GM18868 (cell line): ENCODE data around the gene BCL2A1.
"Not testable (repeated sequence)": the region's sequence is repeated elsewhere in the genome, so short reads cannot be mapped to it uniquely, and the experiment has no call there.

Experiments used
- ATAC-seq: cut with Tn5 transposase; IDR thresholded peaks from one replicate; pipeline ENCODE4 v1.9.1; 2021; ENCODE audit warnings: mild to moderate bottlenecking, moderate library complexity; ENCODE audit not compliant: unreplicated experiment

The BCL2A1 gene

DNA sequence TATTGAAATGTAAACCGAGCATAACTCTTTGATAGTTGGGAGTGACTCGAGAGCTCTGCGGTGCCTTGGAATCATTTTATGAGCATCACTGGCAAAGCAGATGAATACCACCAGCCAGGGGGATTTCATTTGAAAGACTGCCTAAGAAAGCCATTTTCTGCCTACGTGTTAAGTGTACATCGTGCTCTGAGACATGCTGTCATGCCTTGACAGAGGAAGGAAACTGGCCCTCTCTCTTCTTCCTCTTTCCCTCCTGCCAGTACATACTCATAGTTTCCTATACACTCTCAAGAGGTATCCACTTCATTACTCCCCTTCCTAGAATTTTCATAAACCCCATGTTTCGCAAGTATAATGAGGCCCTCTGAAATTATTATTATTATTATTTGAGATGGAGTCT lies 8.8 kb downstream of the BCL2A1 start:
- peak; percentile 58 for ATAC-seq

DNA sequence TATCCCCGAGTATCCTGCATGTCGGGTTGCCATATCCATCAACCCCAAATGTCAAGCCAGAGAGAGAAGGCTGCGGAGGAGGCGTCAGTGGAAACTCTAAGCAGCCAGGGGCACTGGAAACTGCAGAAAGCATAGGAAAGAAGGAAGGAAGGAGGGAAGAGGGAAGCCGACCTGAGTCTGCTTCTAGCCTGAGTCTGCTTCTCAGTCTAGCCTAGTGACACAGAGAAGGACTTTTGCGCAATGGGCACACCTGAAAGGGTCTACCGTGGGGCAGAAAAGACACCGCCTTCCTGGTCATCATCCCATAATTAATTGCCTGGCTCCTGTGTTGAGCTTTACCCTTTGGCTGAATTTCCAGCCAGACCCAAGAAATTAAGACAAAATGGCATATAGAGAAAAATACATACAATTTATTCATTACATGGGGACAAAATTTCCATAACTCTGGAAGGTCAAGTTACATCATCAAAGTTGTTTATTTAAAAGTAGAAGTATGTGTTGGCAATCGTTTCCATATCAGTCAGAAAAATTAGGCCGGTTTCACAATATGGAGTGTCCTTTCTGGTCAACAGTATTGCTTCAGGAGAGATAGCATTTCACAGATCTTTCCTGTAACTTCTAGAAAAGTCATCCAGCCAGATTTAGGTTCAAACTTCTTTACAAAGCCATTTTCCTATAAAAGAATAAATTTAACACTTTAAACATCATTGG lies 10.3 kb downstream of the BCL2A1 start:
- no peak for ATAC-seq

DNA sequence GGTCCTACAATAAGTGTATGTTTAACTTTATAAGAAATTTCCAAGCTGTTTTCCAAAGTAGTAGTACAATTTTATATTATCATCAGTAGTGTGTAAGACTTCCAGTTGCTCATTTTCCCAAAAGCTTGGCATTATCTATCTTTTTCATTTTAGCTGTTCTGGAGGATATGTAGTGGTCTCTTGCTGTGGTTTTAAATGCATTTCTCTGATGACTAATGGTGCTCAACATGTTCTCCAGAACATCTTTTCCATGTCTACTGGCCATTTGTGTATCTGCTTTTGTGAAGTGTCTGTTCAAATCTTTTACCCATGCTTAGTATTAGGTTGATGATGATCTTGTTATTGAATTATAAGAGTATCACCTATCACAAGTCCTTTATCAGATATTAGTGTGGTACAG lies 13.3 kb downstream of the BCL2A1 start:
- no peak for ATAC-seq

DNA sequence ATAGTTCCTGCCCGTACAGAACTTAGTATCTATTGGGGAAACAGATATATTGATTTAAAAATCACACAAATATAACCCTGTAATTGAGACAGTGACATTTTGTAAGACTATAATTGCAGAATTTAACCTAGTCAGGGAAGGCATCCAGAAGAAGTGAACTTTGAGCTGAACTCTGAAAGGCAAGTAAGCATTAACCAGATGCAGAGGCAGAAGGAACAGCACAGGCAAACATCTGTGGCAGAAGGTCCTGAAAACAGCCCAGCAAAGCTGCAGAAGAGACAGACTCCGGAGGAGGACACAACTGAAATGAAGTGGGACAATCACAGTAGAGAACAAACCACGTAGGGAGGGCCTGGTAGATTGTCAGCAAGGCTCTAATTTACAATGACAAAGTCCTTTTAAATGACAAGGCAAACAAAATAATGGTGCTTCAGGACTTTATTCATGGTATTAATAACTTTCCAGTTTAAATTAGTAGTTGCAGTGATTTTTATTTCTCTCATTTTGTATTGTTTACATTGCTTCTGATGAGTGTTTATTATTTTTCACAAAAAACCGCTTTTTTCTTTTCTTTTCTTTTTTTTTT lies 14.5 kb downstream of the BCL2A1 start:
- no peak for ATAC-seq

DNA sequence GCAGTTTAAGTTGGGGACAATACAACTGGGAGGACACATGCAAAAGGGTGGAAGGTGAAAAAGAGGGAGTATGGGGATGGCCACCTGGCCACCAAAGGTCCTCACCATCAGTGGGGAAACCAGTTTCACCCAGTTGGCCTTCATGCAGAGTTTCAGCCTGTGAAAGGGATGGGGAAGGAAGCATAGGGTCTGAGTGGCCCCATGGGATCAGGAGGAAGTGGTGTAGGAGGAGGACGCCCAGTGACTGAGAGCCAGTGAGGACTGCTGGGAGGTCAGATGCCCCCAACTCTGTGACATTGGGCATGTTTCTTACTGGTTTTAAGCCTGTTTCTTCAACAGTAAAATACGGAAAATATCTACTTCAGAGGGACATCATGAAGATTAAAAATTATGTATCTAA lies 16.3 kb downstream of the BCL2A1 start:
- no peak for ATAC-seq

DNA sequence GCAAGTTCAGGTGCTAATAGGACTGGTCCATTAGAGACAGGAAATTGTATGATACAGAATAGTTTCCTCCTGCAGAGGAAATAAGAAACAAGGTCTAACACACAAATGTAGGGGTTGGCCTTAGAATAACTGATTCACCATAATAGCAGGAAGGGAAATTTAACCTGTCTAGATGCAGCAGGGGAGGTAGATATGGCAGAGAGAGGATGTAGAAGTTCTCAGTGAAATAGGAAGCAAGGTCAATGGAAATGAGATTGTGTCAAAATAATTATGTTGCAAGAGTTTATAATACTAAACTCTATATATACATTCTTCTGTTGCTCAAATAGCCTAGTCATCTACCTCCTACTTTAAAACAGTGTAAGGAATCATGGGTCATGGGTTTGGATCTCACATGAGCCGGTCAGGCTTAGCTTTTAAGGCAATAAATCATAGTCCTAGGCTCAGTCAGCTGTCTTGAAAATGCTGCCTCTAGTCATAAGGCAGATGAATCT lies 17.0 kb downstream of the BCL2A1 start:
- no peak for ATAC-seq

DNA sequence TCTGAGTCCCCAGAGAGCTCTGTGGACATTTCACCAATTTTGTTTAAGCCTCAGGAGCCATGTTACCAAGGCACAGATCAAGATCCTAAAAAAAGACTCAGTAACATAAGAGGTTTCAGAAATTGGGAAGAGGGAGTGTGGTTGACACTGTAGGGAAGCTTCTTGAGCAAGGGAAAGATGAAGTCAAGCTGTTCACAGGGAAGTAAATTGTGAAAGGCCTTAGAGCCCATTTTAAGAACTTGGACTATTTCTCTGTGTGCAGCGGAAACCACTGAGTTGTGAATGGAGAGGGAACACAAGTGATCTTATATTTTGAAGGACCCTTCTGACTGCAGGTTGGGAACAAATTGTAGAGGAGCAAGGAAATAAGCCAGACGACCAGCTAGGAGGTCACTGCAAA lies 18.7 kb downstream of the BCL2A1 start:
- no peak for ATAC-seq

DNA sequence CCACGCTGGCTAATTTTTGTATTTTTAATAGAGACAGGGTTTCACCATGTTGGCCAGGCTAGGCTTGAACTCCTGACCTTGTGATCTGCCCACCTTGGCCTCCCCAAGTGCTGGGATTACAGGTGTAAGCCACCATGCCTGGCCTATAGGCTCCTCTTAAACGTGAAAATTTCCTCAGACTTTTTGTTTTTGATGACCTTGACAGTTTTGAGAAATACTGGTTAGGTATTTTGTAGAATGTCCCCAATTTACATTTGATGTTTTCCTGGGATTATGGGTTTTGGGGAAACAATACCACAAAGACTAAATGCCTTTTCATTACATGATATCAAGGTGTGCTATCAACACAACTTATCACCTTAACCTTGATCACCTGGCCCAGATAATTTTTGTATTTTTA lies 20.7 kb downstream of the BCL2A1 start:
- ATAC-seq, result no peak

DNA sequence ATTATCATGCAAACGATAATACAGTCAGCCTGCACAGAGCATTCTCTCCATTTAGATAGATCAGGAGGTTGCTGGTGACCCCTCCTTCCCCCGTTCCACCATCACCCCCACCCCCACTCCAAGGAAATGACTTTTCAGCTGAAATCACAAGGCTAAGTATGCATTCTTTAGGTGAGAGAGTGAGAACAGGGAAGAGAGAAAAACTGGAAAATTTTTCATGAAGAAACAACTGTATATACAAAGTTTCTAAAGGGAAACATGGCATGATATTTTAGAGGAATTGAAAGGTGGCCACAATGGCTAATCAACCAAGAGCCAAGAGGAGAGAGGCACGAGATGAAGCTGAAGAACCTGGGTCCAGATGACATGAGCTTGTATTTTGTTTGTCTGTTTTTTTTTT lies 22.2 kb downstream of the BCL2A1 start:
- ATAC-seq, result no peak

DNA sequence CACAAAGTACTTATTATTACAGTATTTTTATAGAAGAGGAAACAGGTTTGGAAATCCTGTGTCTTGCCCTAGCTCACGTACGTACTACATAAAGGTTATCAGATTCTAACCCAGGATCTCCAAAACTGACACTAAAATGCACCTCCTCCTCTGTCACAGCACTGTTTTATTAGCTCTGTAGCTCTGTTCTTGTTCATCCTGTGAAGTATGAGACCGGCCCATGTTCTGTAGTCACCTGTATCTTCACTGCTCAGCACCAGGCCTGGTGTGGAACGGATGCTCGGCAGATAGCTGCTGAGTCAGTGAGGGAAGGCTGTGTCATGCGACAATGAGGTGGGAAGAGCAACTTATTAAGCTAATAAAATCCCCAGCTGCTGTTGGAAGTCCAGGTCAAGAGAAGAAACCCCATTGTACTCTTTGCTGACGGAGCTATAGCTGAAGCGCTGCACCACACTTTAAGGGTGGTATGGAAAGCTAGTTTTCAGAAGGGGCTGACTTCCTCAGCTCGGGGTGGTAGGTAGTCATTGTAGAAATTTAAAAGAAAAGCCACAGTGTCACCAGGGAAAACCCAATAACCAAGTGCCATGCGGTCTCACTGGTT lies 22.8 kb downstream of the BCL2A1 start:
- ATAC-seq, result no peak

DNA sequence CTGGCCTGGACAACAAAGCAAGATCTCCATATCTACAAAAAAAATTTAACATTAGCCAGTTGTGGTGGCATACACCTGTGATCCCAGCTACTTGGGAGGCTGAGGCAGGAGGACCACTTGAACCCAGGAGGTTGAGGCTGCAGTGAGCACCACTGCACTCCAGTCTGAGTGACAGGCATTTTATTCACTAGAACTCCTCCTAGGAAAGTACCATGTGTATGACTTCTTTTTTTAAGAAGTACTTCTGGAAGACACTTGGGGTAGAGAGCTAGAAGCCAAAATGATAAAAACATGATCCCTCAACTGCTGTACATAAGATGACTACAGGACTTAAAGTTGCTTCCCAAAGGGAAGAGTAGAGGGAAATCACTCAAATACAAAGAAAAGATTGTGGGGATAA lies 24.0 kb downstream of the BCL2A1 start:
- ATAC-seq, result no peak

DNA sequence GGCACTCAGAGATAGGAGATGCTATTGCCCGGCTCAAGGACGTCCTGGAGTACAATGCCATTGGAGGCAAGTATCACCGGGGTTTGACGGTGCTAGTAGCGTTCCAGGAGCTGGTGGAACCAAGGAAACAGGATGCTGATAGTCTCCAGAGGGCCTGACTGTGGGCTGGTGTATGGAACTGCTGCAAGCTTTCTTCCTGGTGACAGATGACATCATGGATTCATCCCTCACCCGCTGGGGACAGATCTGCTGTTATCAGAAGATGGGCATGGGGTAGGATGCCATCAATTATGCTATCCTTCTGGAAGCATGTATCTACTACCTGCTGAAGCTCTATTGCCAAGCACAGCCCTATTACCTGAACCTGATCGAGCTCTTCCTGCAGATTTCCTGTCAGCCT lies 26.4 kb downstream of the BCL2A1 start:
- ATAC-seq, result no peak

DNA sequence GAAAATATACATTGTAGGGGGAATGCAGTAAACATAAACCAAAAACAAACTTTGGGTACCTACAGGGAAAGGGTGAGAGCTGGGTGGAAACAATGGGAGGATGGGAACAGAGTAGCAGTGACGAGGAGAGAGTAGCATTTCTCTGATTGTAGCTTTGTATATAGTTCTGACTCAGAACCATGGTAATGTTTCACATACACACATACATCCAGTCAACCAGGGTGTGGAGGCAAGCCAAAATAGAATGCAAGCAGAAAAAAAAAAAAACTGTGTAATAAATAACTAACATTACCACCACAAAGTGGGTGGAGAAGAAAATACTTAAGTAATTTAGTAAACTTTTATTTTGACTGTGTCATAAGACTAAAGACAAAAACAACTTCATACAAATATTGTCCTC lies 27.2 kb downstream of the BCL2A1 start:
- peak; percentile 66 for ATAC-seq

DNA sequence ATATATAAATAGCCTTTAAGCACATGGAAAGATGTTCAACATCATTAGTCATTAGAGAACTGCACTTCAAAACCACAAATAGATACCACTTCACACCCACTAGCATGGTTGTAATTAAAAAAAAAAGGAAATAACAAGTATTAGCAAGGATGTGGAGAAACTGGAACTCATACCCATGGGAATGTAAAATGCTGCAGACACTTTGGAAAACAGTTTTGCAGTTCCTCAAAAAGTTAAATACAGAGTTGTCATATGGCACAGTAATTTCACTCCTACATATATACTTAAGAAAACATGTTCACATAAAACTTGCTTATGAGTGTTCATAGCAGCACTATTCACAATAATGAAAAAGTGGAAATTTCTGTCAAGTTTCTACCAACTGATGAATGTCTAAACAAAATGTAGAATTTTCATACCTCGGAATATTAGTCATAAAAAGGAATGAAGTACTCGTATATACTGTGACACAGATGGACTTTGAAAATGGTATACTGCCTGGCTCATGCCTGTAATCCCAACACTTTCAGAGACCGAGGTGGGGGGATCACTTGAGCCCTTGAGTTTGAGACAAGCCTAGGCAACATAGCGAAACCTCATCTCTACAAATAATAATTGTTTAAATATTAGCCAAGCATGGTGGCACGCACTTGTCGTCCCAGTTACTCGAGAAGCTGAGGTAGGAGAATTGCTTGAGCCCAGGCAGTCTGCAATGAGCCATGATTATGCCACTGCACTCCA lies 28.1 kb downstream of the BCL2A1 start:
- no peak for ATAC-seq

DNA sequence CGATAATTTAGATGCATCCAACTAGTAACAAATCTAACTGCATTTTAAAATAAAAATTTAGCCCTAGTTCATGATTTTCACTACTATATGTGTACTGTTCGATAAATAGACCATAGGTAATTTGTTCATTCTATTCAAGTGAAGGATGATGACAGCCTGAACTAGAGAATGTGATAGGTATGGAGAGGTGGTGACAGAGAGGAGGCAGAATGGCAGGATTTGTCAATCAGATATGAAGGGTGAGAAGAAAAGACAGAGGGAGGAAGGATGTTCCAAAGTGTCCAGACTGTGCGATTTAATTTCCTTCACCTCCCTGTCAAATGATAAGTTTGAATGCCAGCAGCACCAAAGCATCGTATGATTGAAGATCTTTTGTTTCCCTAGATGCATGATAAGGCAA lies 31.6 kb downstream of the BCL2A1 start:
- no peak for ATAC-seq

DNA sequence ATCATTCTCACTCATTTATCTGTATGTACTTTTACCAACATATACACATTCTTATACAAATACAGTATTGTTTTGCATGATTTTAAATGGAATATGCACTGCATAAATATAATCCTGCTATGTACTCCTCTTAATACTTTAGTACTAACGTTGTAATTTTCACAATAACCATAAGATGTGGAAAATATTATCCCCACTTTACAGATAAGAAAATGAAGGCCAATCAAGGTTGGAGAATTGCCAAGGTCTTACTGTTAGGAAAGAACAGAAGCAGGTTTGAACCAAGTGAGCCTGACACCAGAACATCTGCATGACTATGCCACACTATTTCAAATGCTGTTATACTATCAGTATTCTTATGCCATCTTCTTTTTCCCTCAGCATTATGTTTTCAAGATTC lies 32.9 kb downstream of the BCL2A1 start:
- no peak for ATAC-seq

DNA sequence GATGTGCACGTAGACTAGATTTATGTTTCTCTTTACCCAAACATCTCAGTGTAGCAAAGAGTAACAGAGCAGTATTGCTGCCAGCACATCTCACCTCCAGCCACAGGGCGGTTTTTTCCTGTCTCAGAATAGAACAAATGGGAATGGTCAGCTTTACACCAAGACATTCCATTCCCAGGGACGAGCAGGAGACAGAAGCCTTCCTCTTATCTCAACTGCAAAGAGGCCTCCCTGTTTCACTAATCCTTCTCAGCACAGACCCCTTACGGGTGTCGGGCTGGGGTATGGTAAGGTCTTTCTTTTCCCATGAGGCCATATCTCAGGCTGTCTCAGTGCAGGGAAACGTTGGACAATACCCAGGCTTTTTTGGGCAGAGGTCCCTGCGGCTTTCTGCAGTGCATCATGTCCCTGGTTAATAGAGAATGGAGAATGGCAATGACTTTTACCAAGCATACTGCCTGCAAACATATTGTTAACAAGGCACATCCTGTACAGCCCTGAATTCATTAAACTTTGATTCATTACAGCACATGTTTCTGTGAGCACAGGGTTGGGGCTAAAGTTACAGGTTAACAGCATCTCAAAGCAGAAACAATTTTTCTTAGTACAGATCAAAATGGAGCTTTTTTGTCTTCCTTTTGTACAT lies 35.3 kb downstream of the BCL2A1 start:
- ATAC-seq, result not testable (repeated sequence)

DNA sequence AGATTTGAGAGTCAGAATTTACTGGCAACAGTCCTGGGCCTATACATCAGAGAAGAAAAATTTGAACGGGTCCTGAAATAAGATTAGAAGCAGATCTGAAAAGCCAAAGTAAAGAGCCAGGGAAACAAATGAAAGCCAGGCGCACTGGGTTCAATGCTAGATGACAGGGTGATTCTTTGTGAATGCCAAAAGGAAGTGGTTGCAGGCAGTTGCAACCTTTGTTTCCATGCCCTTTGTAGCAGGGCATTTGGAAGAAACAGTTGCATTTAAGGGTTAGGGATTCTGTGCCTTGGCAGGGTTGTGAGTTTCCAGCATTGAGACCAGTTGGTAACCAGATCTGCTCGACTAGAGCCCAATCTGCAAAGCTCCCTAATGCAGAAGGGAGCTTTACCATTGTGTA lies 37.8 kb downstream of the BCL2A1 start:
- no peak for ATAC-seq

DNA sequence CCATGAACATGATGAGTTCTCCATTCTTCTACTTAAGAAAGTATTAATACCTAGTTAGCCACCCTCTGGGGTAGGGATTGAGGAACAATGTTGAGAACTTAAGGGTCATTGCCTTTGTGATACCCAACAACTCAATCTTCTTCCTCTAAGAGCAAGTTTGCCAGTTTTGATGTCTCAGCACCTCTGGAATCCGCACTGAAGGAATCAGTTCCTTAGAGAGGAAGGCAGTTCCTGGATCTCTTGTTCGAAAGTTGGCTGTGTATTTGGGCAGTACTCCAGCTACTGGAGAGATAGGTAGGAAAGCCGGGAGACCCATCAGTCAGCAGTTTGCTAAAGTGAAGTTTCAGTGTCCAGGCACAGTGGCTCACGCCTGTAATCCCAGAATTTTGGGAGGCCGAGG lies 38.5 kb downstream of the BCL2A1 start:
- no peak for ATAC-seq

DNA sequence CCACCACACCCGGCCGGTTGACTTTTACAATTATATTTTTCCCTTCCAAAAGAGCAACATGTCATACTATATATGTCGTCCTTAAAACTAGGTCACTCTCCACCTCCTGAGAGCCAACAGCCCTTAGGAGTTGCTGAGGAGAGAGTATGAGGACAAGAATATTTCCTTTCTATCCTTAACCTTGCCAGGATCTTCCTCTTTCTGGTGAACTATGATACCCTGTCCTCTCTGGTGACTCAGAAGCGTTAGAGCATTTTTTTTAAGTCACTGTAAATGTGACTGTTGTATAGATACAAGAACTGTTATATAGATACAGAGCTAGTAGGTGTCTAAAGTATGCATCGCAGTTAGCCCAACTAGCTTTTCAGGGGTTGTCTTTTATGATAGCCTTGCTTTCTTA lies 40.5 kb downstream of the BCL2A1 start:
- ATAC-seq, result no peak

DNA sequence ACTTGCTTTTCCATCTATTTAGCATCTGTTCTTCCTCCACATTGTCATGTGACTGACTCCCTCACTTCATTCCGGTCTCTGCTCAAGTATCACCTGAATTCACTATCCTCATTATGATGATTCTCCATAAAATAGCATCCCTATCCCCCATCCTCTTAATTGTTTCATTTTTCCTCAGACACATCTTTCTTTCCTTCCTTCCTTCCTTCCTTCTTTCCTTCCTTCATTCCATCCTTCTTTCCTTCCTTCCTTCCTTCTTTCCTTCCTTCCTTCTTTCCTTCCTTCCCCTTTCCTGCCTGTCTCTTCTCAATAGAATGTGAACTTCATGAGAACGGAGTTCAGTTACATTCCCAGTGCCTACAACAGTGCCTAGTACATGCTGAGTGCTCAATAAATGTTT lies 41.6 kb downstream of the BCL2A1 start:
- ATAC-seq, result no peak
